HG02678 (cell line): ENCODE results near the gene KLF17.

Experiments used
- ATAC-seq: cut with Tn5 transposase; IDR thresholded peaks from one replicate; pipeline ENCODE4 v1.9.1; 2021; ENCODE audit warnings: mild to moderate bottlenecking, moderate library complexity; ENCODE audit not compliant: unreplicated experiment

KLF17 gene

GRCh38 chr1:44151808-44152207 lies 33.2 kb downstream of the KLF17 start:
- no peak for ATAC-seq

- no peak for ATAC-seq
Measured at GRCh38 chr1:44152692-44153091, 34.1 kb downstream of the KLF17 start.

GRCh38 chr1:44154049-44154448 lies 35.4 kb downstream of the KLF17 start:
- ATAC-seq = no peak

- no peak for ATAC-seq
Measured at GRCh38 chr1:44157903-44158302, 39.3 kb downstream of the KLF17 start.

- ATAC-seq = no peak
Measured at GRCh38 chr1:44158871-44159270, 40.2 kb downstream of the KLF17 start.

- no peak for ATAC-seq
Measured at GRCh38 chr1:44161546-44161945, 42.9 kb downstream of the KLF17 start.

GRCh38 chr1:44168520-44169098 lies 50.0 kb downstream of the KLF17 start:
- ATAC-seq = no peak

GRCh38 chr1:44170281-44170823 lies 51.7 kb downstream of the KLF17 start:
- ATAC-seq = no peak

GRCh38 chr1:44174630-44175029 lies 56.0 kb downstream of the KLF17 start:
- no peak for ATAC-seq
